WTC11 (cell line): ENCODE results near the gene PGBD5. TPM values are rescaled to one million over a fixed set of nuclear protein-coding genes. Genes with fewer than 3 reads are reported as not detected.

Source experiments
- ATAC-seq: fragments of 200-7000 bp; cut with Tn5 transposase; 2 replicates; pipeline ENCODE4 v1.10.0; 2021; ENCODE audit warnings: mild to moderate bottlenecking, moderate library complexity
- CTCF ChIA-PET: fragments of 300-600 bp; sonication (Branson Sonifier 250); formaldehyde crosslinking; loops from one replicate; lab custom pipeline; 2021; ENCODE audit warnings: antibody characterized with exemption; lab: Charles Lee
- POLR2A ChIA-PET: fragments of 350-600 bp; sonication (Branson Sonifier 250); formaldehyde crosslinking; loops from one replicate; lab custom pipeline; 2021; ENCODE audit warnings: antibody characterized with exemption; lab: Charles Lee
- DNase-seq: peaks from one replicate; pipeline ENCODE4 v3.0.0; 2021; ENCODE audit warnings: low spot score
- H3K27ac Mint-ChIP-seq: 2 replicates; pipeline ENCODE4 v1.8.0; 2021; ENCODE audit warnings: mixed read lengths
- H3K27me3 Mint-ChIP-seq: 2 replicates; pipeline ENCODE4 v1.8.0; 2021; ENCODE audit warnings: low read depth, mild to moderate bottlenecking, moderate library complexity, mixed read lengths
- H3K36me3 Mint-ChIP-seq: 2 replicates; pipeline ENCODE4 v1.8.0; 2021; ENCODE audit warnings: mixed read lengths
- H3K4me1 Mint-ChIP-seq: 2 replicates; pipeline ENCODE4 v1.8.0; 2022; ENCODE audit warnings: mixed read lengths
- H3K4me3 Mint-ChIP-seq: 2 replicates; pipeline ENCODE4 v1.8.0; 2021; ENCODE audit warnings: mild to moderate bottlenecking, moderate library complexity, mixed read lengths
- H3K9me3 Mint-ChIP-seq: 2 replicates; pipeline ENCODE4 v1.8.0; 2021; ENCODE audit warnings: mixed read lengths
- ATF1 ChIP-seq: sonication (generic); formaldehyde crosslinking; IDR thresholded peaks from 2 replicates; pipeline ENCODE4 v1.8.1; 2023; ENCODE audit warnings: mild to moderate bottlenecking, moderate library complexity, missing genetic modification reagents
- CREM ChIP-seq: sonication (generic); formaldehyde crosslinking; IDR thresholded peaks from 2 replicates; pipeline ENCODE4 v1.8.1; 2022; ENCODE audit warnings: mild to moderate bottlenecking, missing genetic modification reagents, moderate library complexity
- ELF4 ChIP-seq: sonication (generic); formaldehyde crosslinking; IDR thresholded peaks from 2 replicates; pipeline ENCODE4 v1.8.1; 2022; ENCODE audit warnings: low read depth, mild to moderate bottlenecking, moderate library complexity, missing genetic modification reagents
- FOXJ3 ChIP-seq: sonication (generic); formaldehyde crosslinking; IDR thresholded peaks from 2 replicates; pipeline ENCODE4 v1.9.0; 2021; ENCODE audit warnings: missing genetic modification reagents, mild to moderate bottlenecking, borderline replicate concordance
- FOXP1 ChIP-seq: sonication (generic); formaldehyde crosslinking; IDR thresholded peaks from 2 replicates; pipeline ENCODE4 v1.8.0; 2022; ENCODE audit warnings: missing genetic modification reagents, mild to moderate bottlenecking, moderate library complexity, borderline replicate concordance
- MYBL2 ChIP-seq: sonication (generic); formaldehyde crosslinking; IDR thresholded peaks from 2 replicates; pipeline ENCODE4 v1.8.1; 2023; ENCODE audit warnings: mild to moderate bottlenecking, moderate library complexity, missing genetic modification reagents
- NR2C2 ChIP-seq: sonication (generic); formaldehyde crosslinking; IDR thresholded peaks from 2 replicates; pipeline ENCODE4 v1.8.0; 2022; ENCODE audit warnings: mild to moderate bottlenecking, missing genetic modification reagents
- RELA ChIP-seq: sonication (generic); formaldehyde crosslinking; IDR thresholded peaks from 2 replicates; pipeline ENCODE4 v1.8.1; 2022; ENCODE audit warnings: missing genetic modification reagents, mild to moderate bottlenecking, borderline replicate concordance
- SOX15 ChIP-seq: fragments of 250-450 bp; sonication (Bioruptor Pico); IDR thresholded peaks from 2 replicates; pipeline ENCODE4 v1.9.0; 2021; ENCODE audit warnings: mild to moderate bottlenecking
- SP1 ChIP-seq: sonication (generic); formaldehyde crosslinking; conservative IDR thresholded peaks from 2 replicates; pipeline ENCODE4 v1.8.1; 2022; ENCODE audit warnings: missing genetic modification reagents
- TEAD1 ChIP-seq: sonication (generic); formaldehyde crosslinking; IDR thresholded peaks from 2 replicates; pipeline ENCODE4 v1.8.0; 2022; ENCODE audit warnings: mild to moderate bottlenecking, missing genetic modification reagents
- ZBTB21 ChIP-seq: sonication (generic); formaldehyde crosslinking; IDR thresholded peaks from 2 replicates; pipeline ENCODE4 v1.8.1; 2023; ENCODE audit warnings: mild to moderate bottlenecking, missing genetic modification reagents, borderline replicate concordance
- ZNF121 ChIP-seq: sonication (generic); formaldehyde crosslinking; IDR thresholded peaks from 2 replicates; pipeline ENCODE4 v1.8.0; 2023; ENCODE audit warnings: missing genetic modification reagents
- ZNF317 ChIP-seq: sonication (generic); formaldehyde crosslinking; IDR thresholded peaks from 2 replicates; pipeline ENCODE4 v1.8.1; 2023; ENCODE audit warnings: low read depth, mild to moderate bottlenecking, moderate library complexity, missing genetic modification reagents, borderline replicate concordance
- ZNF423 ChIP-seq: fragments of 250-450 bp; sonication (Bioruptor Pico); IDR thresholded peaks from 2 replicates; pipeline ENCODE4 v2.1.2; 2022; ENCODE audit warnings: mild to moderate bottlenecking, moderate library complexity
- ZNF425 ChIP-seq: fragments of 250-450 bp; sonication (Bioruptor Pico); conservative IDR thresholded peaks from 2 replicates; pipeline ENCODE4 v1.9.0; 2021; ENCODE audit warnings: mild to moderate bottlenecking
- total RNA-seq: library from RNA; stranded (reverse); gene quantifications from 3 replicates; pipeline ENCODE4 v1.2.3, GENCODE V29; 2021
- TF ChIP-seq, protein P1 (sequence below): sonication (generic); formaldehyde crosslinking; conservative IDR thresholded peaks from 2 replicates; pipeline ENCODE4 v1.8.1; 2023; ENCODE audit warnings: mild to moderate bottlenecking, low read depth, missing genetic modification reagents, moderate library complexity
- TF ChIP-seq, protein P2 (sequence below): sonication (generic); formaldehyde crosslinking; IDR thresholded peaks from 2 replicates; pipeline ENCODE4 v1.8.0; 2023; ENCODE audit warnings: missing genetic modification reagents
- TF ChIP-seq, protein P3 (sequence below): fragments of 250-450 bp; sonication (Bioruptor Pico); IDR thresholded peaks from 2 replicates; pipeline ENCODE4 v1.9.0; 2021; ENCODE audit warnings: mild to moderate bottlenecking
- TF ChIP-seq, protein P4 (sequence below): sonication (generic); formaldehyde crosslinking; IDR thresholded peaks from 2 replicates; pipeline ENCODE4 v1.8.0; 2022; ENCODE audit warnings: mild to moderate bottlenecking, missing genetic modification reagents

PGBD5 gene
- total RNA-seq, 1 experiment from 2014 or later: 23.8 TPM

- TF ChIP-seq ELF4 (CRISPR knock-in tag) (no peak), ZBTB21 (CRISPR knock-in tag) (no peak), NR2C2 (CRISPR knock-in tag) (no peak), ZNF317 (CRISPR knock-in tag) (no peak), ZNF121 (no peak), ZNF423 (CRISPR knock-in tag) (no peak), RELA (CRISPR knock-in tag) (no peak)
- TF ChIP-seq, protein P1, sequence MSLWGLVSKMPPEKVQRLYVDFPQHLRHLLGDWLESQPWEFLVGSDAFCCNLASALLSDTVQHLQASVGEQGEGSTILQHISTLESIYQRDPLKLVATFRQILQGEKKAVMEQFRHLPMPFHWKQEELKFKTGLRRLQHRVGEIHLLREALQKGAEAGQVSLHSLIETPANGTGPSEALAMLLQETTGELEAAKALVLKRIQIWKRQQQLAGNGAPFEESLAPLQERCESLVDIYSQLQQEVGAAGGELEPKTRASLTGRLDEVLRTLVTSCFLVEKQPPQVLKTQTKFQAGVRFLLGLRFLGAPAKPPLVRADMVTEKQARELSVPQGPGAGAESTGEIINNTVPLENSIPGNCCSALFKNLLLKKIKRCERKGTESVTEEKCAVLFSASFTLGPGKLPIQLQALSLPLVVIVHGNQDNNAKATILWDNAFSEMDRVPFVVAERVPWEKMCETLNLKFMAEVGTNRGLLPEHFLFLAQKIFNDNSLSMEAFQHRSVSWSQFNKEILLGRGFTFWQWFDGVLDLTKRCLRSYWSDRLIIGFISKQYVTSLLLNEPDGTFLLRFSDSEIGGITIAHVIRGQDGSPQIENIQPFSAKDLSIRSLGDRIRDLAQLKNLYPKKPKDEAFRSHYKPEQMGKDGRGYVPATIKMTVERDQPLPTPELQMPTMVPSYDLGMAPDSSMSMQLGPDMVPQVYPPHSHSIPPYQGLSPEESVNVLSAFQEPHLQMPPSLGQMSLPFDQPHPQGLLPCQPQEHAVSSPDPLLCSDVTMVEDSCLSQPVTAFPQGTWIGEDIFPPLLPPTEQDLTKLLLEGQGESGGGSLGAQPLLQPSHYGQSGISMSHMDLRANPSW (CRISPR knock-in tag): no peak
- TF ChIP-seq, protein P2, sequence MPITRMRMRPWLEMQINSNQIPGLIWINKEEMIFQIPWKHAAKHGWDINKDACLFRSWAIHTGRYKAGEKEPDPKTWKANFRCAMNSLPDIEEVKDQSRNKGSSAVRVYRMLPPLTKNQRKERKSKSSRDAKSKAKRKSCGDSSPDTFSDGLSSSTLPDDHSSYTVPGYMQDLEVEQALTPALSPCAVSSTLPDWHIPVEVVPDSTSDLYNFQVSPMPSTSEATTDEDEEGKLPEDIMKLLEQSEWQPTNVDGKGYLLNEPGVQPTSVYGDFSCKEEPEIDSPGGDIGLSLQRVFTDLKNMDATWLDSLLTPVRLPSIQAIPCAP (CRISPR knock-in tag): no peak
- TF ChIP-seq, protein P3, sequence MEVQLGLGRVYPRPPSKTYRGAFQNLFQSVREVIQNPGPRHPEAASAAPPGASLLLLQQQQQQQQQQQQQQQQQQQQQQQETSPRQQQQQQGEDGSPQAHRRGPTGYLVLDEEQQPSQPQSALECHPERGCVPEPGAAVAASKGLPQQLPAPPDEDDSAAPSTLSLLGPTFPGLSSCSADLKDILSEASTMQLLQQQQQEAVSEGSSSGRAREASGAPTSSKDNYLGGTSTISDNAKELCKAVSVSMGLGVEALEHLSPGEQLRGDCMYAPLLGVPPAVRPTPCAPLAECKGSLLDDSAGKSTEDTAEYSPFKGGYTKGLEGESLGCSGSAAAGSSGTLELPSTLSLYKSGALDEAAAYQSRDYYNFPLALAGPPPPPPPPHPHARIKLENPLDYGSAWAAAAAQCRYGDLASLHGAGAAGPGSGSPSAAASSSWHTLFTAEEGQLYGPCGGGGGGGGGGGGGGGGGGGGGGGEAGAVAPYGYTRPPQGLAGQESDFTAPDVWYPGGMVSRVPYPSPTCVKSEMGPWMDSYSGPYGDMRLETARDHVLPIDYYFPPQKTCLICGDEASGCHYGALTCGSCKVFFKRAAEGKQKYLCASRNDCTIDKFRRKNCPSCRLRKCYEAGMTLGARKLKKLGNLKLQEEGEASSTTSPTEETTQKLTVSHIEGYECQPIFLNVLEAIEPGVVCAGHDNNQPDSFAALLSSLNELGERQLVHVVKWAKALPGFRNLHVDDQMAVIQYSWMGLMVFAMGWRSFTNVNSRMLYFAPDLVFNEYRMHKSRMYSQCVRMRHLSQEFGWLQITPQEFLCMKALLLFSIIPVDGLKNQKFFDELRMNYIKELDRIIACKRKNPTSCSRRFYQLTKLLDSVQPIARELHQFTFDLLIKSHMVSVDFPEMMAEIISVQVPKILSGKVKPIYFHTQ (CRISPR knock-in tag): no peak
These were observed 72.1 kb downstream of the PGBD5 start (continued) for GRCh38 chr1:230354005-230354404.

DNA sequence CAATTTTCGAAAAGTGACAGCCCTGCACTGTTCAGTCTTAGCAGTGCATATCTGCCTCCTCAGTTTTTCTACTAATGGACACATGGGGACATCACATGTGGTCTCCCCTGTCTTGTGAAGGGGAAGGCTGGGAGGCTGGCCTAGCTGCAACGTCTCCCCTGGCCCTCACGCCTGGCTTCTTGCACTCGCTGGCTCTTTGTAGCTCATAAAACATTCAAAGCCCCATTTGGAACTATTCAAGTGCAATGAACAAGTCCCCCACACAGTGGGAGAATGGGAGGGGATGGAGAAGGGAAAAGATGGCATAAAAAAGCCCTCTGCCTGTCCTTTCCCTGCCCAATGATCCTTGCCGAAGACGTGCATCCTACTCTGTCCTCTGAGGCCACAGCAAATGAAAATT, 73.6 kb downstream of the PGBD5 start:
- DNase-seq: no peak
- H3K27ac Mint-ChIP-seq: no peak overlapping the region
- no peak for ATAC-seq
- CTCF ChIA-PET: no interaction called here
- peaks cover 40% of the 10 kb centered on the region for H3K36me3 Mint-ChIP-seq
- H3K9me3 Mint-ChIP-seq: no peaks in the 10 kb centered on the region
- no peaks in the 10 kb centered on the region for H3K4me1 Mint-ChIP-seq
- no peaks in the 10 kb centered on the region for H3K27me3 Mint-ChIP-seq
- POLR2A ChIA-PET: no interaction called here
- no peak overlapping the region for H3K4me3 Mint-ChIP-seq
- TF ChIP-seq TEAD1 (no peak), FOXJ3 (CRISPR knock-in tag) (no peak), SP1 (CRISPR knock-in tag) (no peak), ATF1 (CRISPR knock-in tag) (no peak), NR2C2 (CRISPR knock-in tag) (no peak), ZNF425 (CRISPR knock-in tag) (no peak), MYBL2 (CRISPR knock-in tag) (no peak), FOXP1 (CRISPR knock-in tag) (no peak), SOX15 (CRISPR knock-in tag) (no peak), CREM (CRISPR knock-in tag) (no peak)
- TF ChIP-seq, protein P1 (CRISPR knock-in tag): no peak
- TF ChIP-seq, protein P4, sequence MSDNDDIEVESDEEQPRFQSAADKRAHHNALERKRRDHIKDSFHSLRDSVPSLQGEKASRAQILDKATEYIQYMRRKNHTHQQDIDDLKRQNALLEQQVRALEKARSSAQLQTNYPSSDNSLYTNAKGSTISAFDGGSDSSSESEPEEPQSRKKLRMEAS: no peak
